Kidney epithelial cell (primary cell): Measurements from ENCODE around the gene LDLRAD4. TPM values are rescaled to one million over a fixed set of nuclear protein-coding genes. Genes with fewer than 3 reads are reported as not detected.

Experiments used
- DNase-seq: peaks from one replicate; pipeline ENCODE4 v3.0.0-alpha.2; 2010; ENCODE audit warnings: low read depth
- H3K27me3 ChIP-seq: 2 replicates; pipeline ENCODE4 v1.6.0; 2011; ENCODE audit warnings: low read length; ENCODE audit not compliant: control insufficient read depth, insufficient read depth
- H3K36me3 ChIP-seq: 2 replicates; pipeline ENCODE4 v1.5.1; 2011; ENCODE audit warnings: low read length; ENCODE audit not compliant: control insufficient read depth, insufficient read depth
- H3K4me3 ChIP-seq: 2 replicates; pipeline ENCODE4 v1.5.1; 2011; ENCODE audit warnings: low read depth, mild to moderate bottlenecking, control low read depth, low read length
- total RNA-seq: library from RNA; depleted of rRNA; stranded (reverse); fragments of >200 nt; gene quantifications from 2 replicates; pipeline ENCODE4 v1.2.3, GENCODE V29; 2015
- TF ChIP-seq, protein P1 (sequence below): IDR thresholded peaks from 2 replicates; pipeline ENCODE4 v1.5.1; 2011; ENCODE audit warnings: mild to moderate bottlenecking, moderate library complexity, low read length, control low read depth, inconsistent platforms; ENCODE audit not compliant: insufficient read depth, poor library complexity, severe bottlenecking

Gene LDLRAD4
- total RNA-seq, 1 donor from 2014 or later: 5.8 TPM

DNA sequence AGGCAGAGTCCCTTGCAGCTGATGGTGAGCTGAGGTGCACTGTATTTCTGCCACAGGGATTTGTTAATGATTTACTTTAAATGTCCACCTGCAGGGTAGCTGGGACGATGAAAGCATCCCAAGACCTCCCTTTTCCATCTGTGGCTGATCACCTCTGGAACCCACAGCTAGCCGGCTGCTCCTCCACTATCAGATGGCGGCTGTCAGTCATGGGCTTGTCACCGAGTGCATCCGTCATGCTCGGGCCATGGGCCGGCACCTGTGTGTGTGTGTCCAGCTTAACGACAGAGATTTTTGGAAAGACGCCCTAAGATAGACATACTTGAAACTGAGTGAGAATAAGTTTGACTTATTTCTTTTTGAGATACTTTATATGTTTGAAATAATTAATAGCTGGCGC is 272.6 kb downstream of the LDLRAD4 start:
- Histone ChIP-seq H3K36me3 (no peaks in the 10 kb centered on the region), H3K27me3 (peaks cover 3% of the 10 kb centered on the region), H3K4me3 (no peak overlapping the region)
- TF ChIP-seq, protein P1, sequence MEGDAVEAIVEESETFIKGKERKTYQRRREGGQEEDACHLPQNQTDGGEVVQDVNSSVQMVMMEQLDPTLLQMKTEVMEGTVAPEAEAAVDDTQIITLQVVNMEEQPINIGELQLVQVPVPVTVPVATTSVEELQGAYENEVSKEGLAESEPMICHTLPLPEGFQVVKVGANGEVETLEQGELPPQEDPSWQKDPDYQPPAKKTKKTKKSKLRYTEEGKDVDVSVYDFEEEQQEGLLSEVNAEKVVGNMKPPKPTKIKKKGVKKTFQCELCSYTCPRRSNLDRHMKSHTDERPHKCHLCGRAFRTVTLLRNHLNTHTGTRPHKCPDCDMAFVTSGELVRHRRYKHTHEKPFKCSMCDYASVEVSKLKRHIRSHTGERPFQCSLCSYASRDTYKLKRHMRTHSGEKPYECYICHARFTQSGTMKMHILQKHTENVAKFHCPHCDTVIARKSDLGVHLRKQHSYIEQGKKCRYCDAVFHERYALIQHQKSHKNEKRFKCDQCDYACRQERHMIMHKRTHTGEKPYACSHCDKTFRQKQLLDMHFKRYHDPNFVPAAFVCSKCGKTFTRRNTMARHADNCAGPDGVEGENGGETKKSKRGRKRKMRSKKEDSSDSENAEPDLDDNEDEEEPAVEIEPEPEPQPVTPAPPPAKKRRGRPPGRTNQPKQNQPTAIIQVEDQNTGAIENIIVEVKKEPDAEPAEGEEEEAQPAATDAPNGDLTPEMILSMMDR: no peak
- no peak for DNase-seq

DNA sequence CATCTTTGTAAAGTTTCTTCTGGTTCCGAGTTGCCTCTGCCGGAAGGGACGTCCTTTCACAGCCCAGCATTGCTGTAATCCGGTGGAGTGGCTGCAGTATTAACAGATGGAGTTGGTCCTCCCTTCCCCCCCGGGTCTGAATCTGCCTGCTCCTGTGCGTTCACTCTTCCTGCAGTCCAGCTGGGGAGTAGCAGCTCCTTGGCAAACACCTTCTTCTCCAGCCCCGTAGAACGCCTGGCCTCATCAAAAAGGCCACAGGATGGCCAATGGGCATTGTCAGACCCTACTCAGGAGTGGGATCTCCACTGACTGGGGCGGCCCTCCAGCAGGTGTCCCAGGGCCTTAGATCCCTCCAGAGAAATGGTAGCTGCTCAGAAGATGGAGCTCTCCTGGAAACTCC is 273.8 kb downstream of the LDLRAD4 start:
- TF ChIP-seq, protein P1: no peak
- no peak overlapping the region for H3K4me3 ChIP-seq
- H3K27me3 ChIP-seq: peaks cover 3% of the 10 kb centered on the region
- no peaks in the 10 kb centered on the region for H3K36me3 ChIP-seq
- no peak for DNase-seq

DNA sequence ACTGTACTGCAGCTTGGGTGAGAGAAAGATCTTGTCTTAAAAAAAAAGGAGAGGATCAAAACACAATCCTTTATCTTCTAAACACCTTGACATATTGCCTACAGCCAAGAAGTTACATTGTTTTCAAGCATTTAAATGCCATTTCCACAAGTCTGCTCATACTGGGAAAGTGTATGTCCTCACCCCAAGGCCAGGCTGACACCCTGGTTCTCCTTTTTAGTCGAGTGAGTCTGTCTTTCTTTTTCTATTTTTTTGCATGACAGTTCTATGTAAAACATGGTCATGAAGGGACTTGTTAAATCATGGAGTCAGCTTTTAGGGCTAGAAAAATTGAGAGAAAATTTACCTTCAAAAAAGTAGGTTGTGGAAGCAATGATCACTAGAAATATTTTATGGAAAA is 274.5 kb downstream of the LDLRAD4 start:
- Histone ChIP-seq H3K36me3 (no peaks in the 10 kb centered on the region), H3K4me3 (no peak overlapping the region), H3K27me3 (peaks cover 3% of the 10 kb centered on the region)
- DNase-seq: no peak
- TF ChIP-seq, protein P1: no peak

DNA sequence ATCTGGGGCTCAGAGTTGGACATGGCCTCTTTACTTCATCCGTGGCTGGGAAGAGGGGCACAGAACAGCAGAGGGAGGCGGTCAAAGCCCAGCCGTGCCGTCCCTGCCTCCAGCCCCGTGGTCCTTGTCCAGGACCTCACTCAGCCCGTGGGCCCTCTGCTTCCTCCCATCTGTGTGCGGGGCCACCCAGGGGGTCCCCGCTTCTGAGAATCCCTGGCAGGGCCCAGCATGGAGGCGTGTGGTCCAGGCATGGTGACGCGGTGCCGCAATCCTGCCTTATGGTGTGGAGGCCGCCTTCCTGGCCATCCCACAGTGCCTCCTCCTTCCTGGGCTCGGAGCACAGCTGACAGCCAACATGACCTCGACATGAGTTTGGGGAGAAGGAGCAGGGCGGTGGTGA is 275.2 kb downstream of the LDLRAD4 start:
- DNase-seq: no peak
- TF ChIP-seq, protein P1: no peak
- peaks cover 3% of the 10 kb centered on the region for H3K27me3 ChIP-seq
- no peak overlapping the region for H3K4me3 ChIP-seq
- no peaks in the 10 kb centered on the region for H3K36me3 ChIP-seq

DNA sequence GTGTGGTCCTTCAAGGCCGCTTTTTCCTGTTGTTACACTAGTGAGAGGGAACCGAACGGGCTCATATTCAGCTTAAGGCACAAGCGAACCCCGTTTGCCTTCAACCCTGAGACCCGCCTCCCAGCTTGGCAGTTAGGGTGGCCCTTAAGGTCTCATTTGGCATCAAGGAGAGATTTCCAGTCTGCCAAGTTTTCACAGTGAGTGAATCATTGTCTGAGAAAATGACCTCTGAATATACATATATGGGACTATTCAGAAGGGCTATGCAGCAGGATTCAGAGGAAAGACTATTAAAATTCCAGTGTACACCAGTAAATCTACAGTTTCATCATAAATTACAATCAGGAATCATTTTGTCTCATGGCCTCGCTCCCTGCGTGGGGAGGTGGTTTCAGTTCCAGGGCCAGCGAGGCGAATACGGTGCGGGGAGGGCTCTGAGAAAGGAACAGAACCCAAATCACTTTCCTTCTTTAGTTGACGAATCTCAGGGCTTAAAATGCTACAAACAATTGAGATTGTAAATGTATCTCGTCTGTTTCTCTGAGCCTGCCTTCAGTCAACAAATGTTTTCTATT is 276.4 kb downstream of the LDLRAD4 start:
- no peak for DNase-seq
- H3K4me3 ChIP-seq: no peak overlapping the region
- no peaks in the 10 kb centered on the region for H3K36me3 ChIP-seq
- peaks cover 3% of the 10 kb centered on the region for H3K27me3 ChIP-seq
- TF ChIP-seq, protein P1: no peak

DNA sequence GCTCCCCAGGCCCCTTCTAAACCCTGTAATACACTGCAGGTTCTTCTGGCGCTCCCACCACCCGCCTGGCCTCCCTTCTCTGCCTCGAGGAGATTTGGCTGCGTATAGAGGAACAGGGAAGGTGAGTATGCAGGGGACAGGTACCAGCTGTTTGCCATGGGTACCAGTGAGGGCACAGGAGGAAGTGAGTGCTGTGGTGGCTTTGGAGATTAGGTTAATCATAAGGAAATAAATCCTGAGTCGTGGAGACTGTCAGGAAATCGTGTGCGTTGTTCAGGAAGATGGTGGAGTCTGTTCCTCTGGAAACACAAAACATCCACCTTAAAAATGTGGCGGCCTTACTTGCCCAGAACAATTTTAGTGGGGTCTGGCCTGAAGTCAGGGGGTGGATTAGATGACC is 277.4 kb downstream of the LDLRAD4 start:
- peaks cover 3% of the 10 kb centered on the region for H3K27me3 ChIP-seq

More for the DNA sequence above, 277.4 kb downstream of the LDLRAD4 start:
- H3K36me3 ChIP-seq: no peaks in the 10 kb centered on the region
- no peak overlapping the region for H3K4me3 ChIP-seq
- TF ChIP-seq, protein P1: no peak
- no peak for DNase-seq
